ENCODE data around the gene MED16.
"Not testable (repeated sequence)": the region's sequence is repeated elsewhere in the genome, so short reads cannot be mapped to it uniquely, and the experiment has no call there.

The MED16 gene

DNA sequence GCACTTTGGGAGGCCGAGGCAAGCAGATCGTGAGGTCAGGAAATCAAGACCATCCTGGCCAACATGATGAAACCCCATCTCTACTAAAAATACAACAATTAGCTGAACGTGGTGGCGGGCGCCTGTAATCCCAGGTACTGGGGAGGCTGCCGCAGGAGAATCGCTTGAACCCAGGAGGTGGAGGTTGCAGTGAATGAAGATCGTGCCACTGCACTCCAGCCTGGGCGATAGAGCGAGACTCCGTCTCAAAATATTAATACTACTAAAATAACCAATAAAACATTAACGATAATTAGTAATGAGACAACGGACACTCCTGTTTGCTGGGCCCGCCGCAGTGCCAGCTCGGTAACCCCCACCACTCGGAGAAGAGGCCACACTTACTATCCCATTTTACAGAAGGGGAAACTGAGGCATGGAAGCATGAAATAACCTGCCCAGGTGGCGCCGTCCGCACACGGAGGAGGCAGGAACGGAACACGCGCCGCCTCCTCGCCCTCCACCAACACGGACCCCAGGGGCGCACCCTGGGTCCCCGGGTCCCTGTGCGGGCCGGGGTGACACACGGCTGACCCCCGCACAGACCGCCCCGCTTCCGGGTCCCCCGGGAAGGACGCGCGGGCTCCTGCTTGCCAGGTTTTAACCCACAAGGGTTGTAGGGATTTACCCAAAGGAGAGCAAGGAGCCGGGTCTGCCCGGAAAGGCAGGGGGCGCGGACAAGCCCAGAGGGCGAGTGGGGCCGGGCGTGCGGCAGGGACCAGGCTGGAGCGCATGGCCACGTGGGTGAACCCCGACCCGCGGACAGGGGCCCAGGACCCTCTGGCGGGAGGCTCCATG, 18.4 kb upstream of the MED16 start:
- DNase-seq: peak; percentile 16

DNA sequence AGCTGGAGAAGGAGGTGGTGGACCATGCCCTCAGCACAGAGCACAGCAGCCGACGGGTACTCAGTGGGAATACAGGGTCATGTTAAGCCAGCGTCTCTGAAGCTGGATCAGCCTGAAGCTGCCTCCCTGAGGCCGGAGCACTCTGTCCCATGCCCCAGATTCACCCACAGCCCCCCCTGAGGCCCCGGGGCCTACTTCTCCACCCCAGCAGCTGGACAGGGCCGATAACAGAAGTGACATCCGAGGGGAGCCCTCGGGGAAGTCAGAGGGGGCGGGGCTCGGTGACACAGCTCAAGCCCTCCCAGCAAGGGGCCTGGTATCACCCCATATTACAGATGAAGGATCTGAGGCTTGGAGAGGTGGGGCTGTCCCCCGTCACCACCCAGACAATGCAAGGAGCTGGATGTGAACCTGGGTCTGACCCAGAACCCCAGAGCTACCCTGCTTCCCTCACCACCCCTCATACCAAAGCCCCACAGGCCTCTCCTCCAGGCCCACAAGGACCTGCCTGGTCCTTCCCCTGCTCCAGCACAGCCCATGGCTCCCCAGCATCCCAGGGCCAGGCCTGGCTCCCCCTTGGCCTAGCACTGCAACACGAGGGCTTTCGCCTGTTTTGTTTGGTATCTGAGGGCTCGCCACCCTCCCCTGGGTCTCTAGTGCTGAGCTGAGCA, 14.3 kb upstream of the MED16 start:
- peak; percentile 13 for DNase-seq

- no peak for DNase-seq
These were observed 13.5 kb upstream of the MED16 start for GRCh38 chr19:906480-906879.

- no peak for DNase-seq
These were observed 11.6 kb upstream of the MED16 start for GRCh38 chr19:904545-904944.

- no peak for DNase-seq
These were observed 10.3 kb upstream of the MED16 start for GRCh38 chr19:903266-903797.

GRCh38 chr19:902446-903226, 9.6 kb upstream of the MED16 start:
- DNase-seq: no peak

- no peak for DNase-seq
These were observed 9.0 kb upstream of the MED16 start for GRCh38 chr19:902093-902370.

DNA sequence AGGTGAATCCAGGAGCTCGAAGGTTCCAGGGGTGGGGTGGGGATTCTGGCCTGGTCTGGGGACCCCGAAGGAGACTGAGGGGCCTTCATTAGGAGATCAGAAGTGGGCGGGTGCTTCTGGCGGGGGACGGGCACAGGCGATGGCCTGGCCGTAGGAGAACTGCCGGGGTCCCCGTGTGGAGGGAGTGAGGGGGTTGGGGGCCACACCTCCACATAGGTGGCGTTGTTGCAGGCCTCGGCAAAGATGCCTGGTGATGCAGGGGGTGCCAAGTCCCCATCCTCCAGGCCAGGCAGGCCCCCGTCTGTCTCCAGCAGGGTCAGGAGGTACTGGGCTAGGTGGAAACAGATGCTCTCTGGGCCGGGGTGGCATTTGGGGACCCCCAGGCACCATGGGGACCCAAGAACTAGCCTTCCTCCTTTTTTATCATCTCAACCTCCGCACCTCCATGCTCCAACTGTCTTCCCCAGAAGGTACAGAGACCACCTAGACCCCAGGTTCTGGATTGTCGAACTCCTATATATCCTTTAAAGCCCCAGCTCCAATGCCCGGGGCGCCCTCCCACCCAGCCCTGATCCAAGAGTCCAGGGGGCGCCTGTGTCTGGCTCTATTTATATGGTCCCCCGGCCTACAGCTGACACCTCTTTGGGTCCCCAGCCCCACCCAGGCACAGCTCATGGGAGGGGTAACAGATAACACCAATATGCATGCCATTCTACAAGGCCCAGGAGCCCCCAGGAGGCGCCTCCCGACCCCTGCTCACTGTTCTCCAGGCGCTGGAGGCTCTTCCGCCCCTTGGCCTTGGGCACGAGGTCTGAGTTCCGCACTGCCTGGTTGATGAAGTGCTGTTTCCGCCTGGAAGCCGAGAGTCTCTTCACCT, 8.5 kb upstream of the MED16 start:
- no peak for DNase-seq

DNA sequence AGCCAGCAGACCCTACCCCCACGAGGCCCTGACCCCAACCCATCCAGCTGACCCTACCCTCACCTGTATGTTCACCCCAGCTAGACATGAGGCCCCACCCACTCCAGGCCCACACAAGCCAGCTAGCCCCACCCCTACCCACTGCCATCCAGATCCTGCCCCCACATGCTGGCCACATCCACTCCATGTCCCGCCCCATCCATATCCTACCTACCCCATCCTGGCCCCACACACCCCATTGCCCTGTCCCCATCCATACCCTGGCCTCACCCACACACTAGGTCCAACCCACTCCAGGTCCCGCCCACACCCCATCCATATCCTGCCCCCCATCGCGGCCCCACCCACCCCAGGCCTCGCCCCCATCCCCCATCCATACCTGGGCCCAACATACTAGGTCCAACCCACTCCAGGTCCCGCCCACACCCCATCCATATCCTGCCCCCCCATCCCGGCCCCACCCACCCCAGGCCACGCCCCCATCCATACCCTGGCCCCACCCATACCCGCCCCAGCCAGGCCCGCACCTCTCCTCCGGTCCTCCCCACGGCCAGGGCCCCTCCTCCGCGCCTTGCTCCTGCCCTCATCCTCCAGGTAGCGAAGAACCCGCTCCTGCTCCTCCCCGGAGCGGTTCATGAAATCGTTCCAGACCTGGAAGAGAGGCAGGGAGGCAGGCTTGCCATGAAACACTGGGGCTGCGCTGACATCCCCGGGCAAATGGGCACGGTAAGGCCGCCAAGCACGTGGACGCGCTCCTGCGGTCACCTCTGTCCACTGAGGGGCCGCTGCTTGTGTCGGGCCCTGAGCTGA, 7.5 kb upstream of the MED16 start:
- peak; percentile 16 for DNase-seq

GRCh38 chr19:900043-900301, 7.0 kb upstream of the MED16 start:
- no peak for DNase-seq

DNA sequence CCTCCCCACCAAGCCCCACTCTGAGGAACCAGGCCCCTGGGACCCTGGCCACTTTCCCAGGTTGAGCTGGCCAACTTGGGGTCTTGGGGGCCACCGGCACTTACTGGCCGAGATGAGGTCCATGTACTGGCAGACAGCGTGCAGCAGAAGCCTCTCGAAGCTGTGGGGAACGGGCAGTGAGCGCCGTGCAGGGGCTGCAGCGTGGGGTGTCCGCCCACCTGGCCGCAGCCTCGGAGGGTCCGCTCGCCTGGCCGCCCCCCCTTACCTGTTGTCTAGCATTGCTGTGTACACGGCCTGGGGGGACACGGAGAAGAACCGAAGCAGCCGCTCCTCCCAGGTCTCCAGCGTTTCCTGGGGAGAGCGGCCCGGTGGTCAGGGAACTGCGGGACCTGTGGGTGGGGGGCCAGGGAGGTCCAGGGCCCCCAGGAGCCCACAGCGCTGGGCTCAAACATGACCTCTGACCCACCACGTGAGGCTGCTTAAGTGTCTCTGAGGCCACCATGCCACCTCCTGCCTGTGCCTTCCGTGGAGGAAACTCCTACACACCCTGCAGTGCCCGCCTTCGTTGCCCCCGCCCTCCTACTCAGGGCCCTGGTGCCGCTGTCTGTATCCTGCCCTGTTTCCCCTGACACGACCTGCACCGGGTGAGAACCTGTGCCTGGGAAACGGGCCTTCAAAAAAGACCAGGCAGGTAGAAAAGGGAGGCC, 6.5 kb upstream of the MED16 start:
- no peak for DNase-seq

- DNase-seq: peak; percentile 42
These were observed 5.7 kb upstream of the MED16 start for GRCh38 chr19:898663-899062.

- DNase-seq: no peak
These were observed 4.6 kb upstream of the MED16 start for GRCh38 chr19:897442-898039.

DNA sequence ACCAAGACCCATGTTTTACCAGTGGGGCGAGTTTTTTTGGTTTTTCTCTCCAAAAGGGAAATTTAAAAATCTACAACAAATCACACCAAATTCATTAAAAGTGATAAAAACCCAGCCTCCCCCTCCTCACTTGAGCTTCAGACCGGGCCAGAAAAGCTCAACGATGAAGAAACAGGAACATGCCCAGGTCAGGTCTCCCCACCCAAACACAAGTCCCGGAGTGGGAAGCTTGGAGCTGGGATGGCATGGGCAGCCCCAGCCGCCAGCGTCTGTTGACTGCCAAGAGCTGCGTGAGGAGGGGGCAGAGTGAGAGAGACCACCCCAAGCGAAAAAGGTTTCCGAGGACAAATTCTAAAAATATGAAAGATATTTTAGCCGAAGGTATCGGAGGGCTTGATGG, 4.0 kb upstream of the MED16 start:
- no peak for DNase-seq

DNA sequence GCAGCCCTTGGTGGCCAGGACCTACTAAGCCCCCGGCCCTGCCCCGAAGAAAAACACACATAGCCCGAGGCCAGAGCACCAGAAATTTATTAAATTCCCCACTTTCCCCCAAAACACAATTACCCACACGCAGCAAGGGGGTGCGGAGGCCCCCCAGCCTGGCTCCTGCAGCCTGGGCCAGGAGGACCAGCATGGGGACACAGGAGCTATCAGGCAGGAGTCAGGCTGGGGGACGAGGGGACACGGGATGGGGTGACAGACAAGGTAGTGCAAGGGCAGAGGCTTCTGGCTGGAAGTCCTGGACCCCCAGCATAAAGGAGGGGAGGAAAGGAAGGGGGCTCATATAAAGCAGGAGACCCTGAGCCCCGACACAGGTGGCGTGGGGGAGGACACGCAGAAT, 3.4 kb upstream of the MED16 start:
- DNase-seq: no peak

- peak; percentile 45 for DNase-seq
These were observed 619 bp downstream of the MED16 start for GRCh38 chr19:892243-892893.

DNA sequence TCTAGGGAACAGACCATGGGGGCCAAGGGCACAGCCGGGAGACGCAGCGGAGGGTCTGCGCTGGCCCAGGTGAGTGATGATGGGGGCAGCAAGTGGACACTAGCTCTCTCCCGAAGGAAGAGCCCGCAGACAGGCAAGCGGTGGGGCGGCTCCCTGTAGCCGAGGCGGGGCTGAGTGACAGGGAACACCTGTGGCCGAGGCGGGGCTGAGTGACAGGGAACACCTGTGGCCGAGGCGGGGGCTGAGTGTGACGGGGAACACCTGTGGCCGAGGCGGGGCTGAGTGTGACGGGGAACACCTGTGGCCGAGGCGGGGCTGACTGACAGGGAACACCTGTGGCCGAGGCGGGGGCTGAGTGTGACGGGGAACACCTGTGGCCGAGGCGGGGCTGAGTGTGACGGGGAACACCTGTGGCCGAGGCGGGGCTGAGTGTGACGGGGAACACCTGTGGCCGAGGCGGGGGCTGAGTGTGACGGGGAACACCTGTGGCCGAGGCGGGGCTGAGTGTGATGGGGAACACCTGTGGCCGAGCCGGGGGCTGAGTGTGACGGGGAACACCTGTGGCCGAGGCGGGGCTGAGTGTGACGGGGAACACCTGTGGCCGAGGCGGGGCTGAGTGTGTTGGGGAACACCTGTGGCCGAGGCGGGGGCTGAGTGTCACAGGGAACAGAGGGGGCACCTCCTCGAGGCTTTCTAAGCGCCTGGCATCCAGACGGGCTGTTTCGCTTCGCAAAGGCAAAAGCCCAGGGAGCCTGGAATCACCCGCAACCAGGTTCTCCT, 1.4 kb downstream of the MED16 start:
- DNase-seq: not testable (repeated sequence)

- no peak for DNase-seq
These were observed 2.2 kb downstream of the MED16 start for GRCh38 chr19:890831-891230.

- no peak for DNase-seq
These were observed 3.2 kb downstream of the MED16 start for GRCh38 chr19:889662-890295.
